Measurements from ENCODE around the gene ALDOB.

The ALDOB gene

GRCh38 chr9:101418518-101419430, 16.8 kb downstream of the ALDOB start:
- no peak for TF ChIP-seq CTCF (IDR thresholded peaks at IDR 0.05; ENCODE audit: borderline replicate concordance, insufficient read depth, low read depth, low read length)
- H3K4me3 ChIP-seq (ENCODE audit: low read depth, low read length): no peak overlapping the region

GRCh38 chr9:101417977-101418376, 17.6 kb downstream of the ALDOB start:
- no peak for TF ChIP-seq CTCF (IDR thresholded peaks at IDR 0.05; ENCODE audit: borderline replicate concordance, insufficient read depth, low read depth, low read length)
- no peak overlapping the region for H3K4me3 ChIP-seq (ENCODE audit: low read depth, low read length)

- no peak for TF ChIP-seq CTCF (IDR thresholded peaks at IDR 0.05; ENCODE audit: borderline replicate concordance, insufficient read depth, low read depth, low read length)
- no peak overlapping the region for H3K4me3 ChIP-seq (ENCODE audit: low read depth, low read length)
Measured at GRCh38 chr9:101417389-101417788, 18.2 kb downstream of the ALDOB start.

GRCh38 chr9:101415578-101415977, 20.0 kb downstream of the ALDOB start:
- no peak for TF ChIP-seq CTCF (IDR thresholded peaks at IDR 0.05; ENCODE audit: borderline replicate concordance, insufficient read depth, low read depth, low read length)
- no peak overlapping the region for H3K4me3 ChIP-seq (ENCODE audit: low read depth, low read length)

- H3K4me3 ChIP-seq (ENCODE audit: low read depth, low read length): no peak overlapping the region
- no peak for TF ChIP-seq CTCF (IDR thresholded peaks at IDR 0.05; ENCODE audit: borderline replicate concordance, insufficient read depth, low read depth, low read length)
Measured at GRCh38 chr9:101414839-101415238, 20.7 kb downstream of the ALDOB start.

- TF ChIP-seq CTCF (IDR thresholded peaks at IDR 0.05; ENCODE audit: borderline replicate concordance, insufficient read depth, low read depth, low read length): no peak
- H3K4me3 ChIP-seq (ENCODE audit: low read depth, low read length): no peak overlapping the region
Measured at GRCh38 chr9:101409079-101409477, 26.5 kb downstream of the ALDOB start.
